Measurements from ENCODE around the gene RPTOR.
"Not testable (repeated sequence)": the region's sequence is repeated elsewhere in the genome, so short reads cannot be mapped to it uniquely, and the experiment has no call there.

Gene RPTOR

GRCh38 chr17:80673152-80673920 is 128.7 kb downstream of the RPTOR start:
- FAIRE-seq, result no peak

- no peak for FAIRE-seq
Measured at GRCh38 chr17:80675438-80676095, 130.9 kb downstream of the RPTOR start.

DNA sequence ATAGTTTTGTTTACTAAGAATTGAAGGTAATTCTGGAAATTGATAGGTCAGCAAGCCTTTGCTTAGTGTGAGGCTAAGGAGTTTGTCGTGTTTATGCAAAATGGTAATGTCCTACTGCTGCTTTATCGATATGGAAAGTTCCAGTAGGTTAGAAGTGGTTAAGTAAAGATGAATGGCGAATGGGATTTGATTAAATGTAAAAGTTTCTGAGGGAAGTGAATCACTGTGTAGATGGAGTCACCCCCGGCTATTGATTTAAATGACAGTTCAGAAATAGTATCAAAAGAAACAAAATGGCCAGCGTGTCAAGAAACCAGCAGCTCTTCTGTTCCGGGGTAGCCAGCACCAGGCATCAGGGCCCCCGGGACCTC is 131.4 kb downstream of the RPTOR start:
- no peak for FAIRE-seq

DNA sequence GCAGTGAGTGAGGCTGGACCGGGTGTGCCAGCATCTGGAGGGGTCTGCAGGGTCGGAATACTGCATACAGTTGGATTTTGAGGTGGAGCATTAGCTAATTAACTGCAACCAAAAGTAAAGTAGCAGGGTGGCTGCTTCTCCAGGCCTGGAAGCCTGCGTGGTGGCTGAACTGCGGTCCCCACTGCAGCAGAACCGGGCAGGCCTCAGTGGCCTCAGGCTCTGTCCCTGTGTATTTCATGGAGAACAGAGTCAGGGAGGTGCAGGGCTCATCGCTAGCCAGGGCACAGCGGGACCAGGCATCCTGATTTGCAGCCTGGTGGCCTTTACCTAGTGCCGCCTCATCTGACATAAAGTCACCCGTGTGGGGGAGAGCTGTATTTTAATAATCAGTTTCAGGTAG is 131.9 kb downstream of the RPTOR start:
- FAIRE-seq, result no peak

GRCh38 chr17:80677214-80677756 is 132.6 kb downstream of the RPTOR start:
- no peak for FAIRE-seq

DNA sequence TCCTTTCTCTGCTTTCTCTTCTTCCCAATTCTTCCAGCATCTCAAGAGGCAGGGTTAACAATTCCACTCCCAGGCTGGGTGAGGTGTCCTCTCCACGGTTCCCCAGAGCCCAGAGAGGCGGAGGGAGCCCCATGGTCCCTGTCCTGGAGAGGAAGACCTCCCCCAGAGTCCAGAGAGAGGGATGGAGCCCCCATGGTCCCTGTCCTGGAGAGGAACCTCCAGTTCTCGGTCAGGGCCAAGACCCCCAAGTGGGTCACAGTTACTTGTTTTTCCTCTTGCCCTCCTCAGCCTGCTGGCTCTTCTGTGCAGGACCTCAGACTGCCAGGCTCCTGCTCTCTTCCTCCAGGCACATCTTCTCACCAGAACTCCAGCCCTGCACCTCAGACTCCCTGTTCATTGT is 135.2 kb downstream of the RPTOR start:
- FAIRE-seq, result no peak

DNA sequence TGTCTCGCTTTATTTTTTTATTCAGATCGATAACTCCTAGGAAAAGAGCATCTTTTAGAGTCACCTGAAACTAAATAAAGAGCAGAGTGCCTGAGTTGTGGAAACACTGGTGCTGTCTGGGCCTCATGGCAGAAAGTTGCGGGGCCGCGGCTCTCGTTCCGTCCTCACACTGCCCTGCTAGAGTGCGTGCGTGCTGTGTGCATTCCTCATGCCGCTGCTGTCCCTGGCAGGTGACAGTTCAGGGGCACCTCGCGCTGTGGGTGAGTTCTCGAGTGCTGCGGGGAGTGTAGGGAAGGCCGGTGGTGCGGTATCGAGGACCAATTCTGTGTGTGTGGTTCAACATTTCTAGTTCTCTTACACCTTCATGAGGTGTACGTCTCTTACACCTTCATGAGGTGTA is 136.6 kb downstream of the RPTOR start:
- FAIRE-seq, result no peak

DNA sequence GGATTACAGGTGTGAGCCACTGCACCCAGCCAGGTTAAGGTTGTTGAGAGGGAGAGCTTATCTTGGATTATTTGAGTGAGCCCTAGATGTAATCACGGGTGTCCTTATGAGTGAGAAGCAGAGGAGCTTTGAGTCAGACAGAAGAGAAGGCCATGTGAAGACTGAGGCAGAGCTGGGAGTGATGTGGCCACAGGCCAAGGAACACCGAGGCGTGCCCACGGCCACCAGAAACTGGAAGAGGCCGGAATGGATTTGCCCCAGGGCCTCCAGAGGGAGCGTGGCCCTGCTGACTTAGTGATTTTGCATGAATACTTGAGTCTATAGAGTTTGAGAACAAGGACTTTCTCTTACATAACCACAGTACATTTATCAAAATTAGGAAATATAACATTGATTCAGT is 137.7 kb downstream of the RPTOR start:
- no peak for FAIRE-seq

DNA sequence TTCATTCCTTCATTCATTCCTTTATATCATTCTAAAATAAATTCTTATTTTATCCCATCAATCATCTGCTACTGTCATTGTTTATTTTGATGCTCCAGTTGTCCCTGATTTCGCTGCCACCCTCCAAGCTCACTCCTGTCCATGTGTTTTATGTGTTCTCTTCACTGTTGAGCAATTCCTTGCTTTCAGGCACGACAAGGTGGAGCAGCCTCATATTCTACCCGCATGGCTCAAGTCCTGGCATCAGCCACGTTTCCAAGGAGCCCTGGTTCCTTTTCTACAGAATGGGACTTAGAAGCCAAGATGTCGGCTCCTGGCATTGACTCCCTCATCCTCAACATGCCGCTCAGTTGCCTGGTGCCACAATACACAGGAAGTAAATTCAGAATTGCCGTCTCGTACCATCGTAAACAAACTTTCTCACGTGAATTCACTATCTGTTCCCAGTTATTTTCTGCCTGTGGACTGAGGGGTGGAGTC is 139.0 kb downstream of the RPTOR start:
- FAIRE-seq, result no peak

DNA sequence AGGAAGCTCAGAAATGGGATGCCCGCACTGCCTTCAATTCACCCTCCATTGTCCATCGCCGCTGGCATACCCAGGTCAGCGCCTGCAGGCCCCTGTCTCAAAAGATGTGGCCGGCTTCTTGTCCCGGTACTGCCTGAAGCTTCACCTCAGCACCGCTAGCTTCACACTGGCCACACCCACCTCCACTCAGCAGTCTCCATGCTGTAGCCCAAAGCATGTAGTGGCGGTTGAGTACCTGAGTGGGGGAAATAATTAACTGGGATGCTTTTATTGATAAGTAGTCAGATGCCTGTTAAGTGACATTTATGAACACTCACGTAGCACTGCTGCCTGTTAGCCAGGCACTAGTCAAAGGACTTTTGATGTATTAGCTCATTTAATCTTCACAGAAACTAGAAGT is 143.2 kb downstream of the RPTOR start:
- FAIRE-seq, result no peak

- FAIRE-seq, result no peak
Measured at GRCh38 chr17:80689129-80689619, 144.5 kb downstream of the RPTOR start.

- FAIRE-seq, result no peak
Measured at GRCh38 chr17:80691784-80692183, 147.1 kb downstream of the RPTOR start.

DNA sequence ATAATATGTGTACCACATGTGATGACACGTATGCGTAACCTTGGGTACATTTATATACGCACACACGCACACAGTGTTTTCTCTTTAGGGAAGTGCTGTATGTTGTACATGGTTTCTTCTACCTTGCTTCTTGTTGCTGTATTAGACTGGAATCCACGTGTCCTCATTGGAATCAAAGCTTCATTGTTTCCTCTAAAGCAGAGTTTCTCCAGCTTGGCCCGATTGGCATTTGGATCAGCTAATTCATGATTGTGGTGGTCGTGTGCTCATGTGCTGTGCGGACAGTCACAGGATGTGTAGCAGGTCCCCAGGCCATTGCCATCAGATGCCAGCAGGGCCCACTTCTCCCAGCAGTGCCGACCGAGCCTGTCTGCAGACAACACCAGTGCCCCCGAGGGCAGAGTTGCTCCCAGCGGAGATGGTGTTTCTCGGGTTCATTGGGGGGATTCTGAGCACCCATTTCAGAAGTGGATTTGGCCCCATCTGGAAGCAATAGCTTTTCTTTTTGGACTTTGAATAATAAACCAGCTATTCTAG is 148.4 kb downstream of the RPTOR start:
- no peak for FAIRE-seq

GRCh38 chr17:80693511-80693910 is 148.9 kb downstream of the RPTOR start:
- FAIRE-seq, result no peak

DNA sequence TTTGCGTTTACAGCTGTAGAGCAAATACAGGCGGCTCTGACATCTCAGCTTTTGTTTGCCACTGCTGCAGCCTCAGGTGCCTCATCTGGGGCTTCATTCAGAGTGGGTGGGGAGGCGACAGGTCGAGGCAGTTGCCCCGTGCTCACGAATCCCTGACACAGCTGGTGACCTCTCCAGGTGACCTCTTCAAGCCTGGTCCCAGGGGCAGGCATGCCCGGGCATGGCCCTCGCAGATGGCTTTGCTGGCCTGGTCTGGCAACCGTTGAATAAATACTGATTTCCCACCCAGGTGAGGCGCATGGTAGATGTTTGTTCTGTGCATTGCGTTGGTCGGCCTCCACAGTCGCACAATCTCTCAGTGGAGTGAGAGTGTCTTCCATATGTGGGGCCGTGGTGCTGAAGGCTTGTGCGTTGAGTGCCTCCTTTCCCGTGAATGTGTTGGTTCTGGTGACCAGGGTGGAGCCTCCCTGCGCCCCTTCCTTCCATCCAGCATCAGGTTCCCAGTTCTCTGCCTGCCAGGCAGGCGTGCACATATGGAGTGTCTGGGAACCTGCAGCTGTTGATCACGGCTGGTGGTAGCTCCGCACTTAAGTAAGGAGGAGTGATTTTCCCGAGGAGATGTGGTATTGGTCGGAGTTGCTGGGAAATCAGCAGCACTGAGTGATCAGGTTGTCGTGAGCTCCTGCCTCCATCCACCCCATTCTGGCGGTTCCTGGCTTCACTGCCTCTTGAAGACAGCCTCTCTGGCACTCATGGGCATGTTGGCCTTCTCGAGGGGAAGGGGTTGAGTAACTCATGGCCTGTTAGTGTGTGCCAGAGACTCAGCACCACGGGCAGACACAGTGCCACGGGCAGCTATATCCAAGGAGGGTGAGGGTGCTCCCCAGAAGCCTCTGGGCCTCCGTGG is 149.7 kb downstream of the RPTOR start:
- FAIRE-seq, result no peak

- no peak for FAIRE-seq
Measured at GRCh38 chr17:80694992-80695912, 150.6 kb downstream of the RPTOR start.

GRCh38 chr17:80695979-80696378 is 151.3 kb downstream of the RPTOR start:
- FAIRE-seq, result no peak

GRCh38 chr17:80696456-80696855 is 151.8 kb downstream of the RPTOR start:
- no peak for FAIRE-seq

- FAIRE-seq, result no peak
Measured at GRCh38 chr17:80696964-80697363, 152.3 kb downstream of the RPTOR start.

GRCh38 chr17:80698297-80698696 is 153.7 kb downstream of the RPTOR start:
- no peak for FAIRE-seq

GRCh38 chr17:80699205-80699604 is 154.6 kb downstream of the RPTOR start:
- not testable (repeated sequence) for FAIRE-seq

DNA sequence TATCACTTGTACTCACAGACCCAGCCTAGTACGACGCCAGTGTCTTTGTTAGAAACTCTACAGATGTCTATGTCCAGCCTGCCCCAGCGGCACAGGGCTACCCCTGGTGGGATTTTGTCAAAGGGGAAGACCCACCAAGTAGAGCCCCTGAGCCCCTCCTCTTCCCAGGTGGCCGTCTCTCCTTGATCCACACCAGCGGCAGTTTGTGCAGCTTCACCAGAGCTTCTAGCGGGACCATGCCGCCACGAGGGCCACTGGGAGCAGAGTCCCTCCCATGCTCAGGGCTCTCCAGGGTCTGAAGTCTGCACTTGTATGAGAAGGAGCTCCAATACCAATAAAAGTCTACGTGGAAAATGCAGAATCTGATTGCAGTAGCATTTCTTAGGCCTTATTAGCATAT is 157.1 kb downstream of the RPTOR start:
- no peak for FAIRE-seq
